GM13976 (cell line): ENCODE measurements around the gene NTNG2.

Experiments used
- DNase-seq: peaks from one replicate; pipeline ENCODE4 v3.0.0; 2012; ENCODE audit warnings: low spot score
- in situ Hi-C: fragments of 300-500 bp; cut with MboI; formaldehyde crosslinking; loops from one replicate; pipeline ENCODE4 v1.12.0; 2022; ENCODE audit warnings: low sequenced_read_pairs, mixed read lengths, inconsistent platforms; ENCODE audit not compliant: unreplicated experiment
- TF ChIP-seq, protein P1 (sequence below): IDR thresholded peaks from 2 replicates; pipeline ENCODE4 v1.5.1; 2012; ENCODE audit warnings: borderline replicate concordance, mild to moderate bottlenecking; ENCODE audit not compliant: insufficient read depth; ENCODE audit errors: extremely low read depth, missing control alignments, control extremely low read depth

The NTNG2 gene

DNA sequence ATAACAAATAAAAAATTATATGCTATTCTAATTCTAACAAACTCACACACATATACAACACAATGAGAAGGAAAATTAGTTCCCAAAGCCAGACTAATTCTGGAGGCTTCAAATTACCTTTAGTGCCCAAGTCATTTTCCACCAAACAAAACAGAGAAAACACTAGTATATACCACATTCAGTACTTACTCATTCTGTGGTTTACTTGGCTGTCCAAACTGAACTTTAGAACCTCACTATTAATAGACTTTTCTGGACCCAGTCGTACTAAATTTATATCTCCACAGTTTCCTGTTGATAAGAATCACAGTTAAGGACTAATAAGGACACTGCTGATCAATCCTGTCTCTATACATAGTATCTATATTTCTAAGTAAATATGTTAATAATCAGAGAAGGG lies 126.5 kb downstream of the NTNG2 start:
- TF ChIP-seq, protein P1, sequence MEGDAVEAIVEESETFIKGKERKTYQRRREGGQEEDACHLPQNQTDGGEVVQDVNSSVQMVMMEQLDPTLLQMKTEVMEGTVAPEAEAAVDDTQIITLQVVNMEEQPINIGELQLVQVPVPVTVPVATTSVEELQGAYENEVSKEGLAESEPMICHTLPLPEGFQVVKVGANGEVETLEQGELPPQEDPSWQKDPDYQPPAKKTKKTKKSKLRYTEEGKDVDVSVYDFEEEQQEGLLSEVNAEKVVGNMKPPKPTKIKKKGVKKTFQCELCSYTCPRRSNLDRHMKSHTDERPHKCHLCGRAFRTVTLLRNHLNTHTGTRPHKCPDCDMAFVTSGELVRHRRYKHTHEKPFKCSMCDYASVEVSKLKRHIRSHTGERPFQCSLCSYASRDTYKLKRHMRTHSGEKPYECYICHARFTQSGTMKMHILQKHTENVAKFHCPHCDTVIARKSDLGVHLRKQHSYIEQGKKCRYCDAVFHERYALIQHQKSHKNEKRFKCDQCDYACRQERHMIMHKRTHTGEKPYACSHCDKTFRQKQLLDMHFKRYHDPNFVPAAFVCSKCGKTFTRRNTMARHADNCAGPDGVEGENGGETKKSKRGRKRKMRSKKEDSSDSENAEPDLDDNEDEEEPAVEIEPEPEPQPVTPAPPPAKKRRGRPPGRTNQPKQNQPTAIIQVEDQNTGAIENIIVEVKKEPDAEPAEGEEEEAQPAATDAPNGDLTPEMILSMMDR = no peak
- DNase-seq = no peak
- in situ Hi-C loops = no loop called here

DNA sequence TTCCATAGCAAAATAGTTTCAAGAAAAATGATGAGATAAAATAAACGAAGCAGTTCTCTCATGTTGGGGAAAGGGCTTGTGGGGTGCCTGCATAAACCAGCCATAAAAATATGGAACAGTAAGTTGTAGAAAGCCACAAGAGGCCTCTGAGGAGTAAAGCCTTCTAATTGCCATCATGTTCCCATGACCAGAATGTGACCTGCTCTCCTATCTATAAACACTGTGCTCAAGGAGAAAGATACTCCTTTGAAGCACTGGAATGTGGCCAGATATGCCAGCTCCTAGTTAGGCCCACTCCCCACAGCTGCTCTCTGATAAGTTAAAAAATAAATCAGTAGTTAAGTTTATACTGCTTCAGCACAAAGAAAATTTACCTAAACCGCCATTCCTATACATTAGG lies 127.1 kb downstream of the NTNG2 start:
- DNase-seq = no peak
- TF ChIP-seq, protein P1 = no peak
- in situ Hi-C loops = no loop called here

DNA sequence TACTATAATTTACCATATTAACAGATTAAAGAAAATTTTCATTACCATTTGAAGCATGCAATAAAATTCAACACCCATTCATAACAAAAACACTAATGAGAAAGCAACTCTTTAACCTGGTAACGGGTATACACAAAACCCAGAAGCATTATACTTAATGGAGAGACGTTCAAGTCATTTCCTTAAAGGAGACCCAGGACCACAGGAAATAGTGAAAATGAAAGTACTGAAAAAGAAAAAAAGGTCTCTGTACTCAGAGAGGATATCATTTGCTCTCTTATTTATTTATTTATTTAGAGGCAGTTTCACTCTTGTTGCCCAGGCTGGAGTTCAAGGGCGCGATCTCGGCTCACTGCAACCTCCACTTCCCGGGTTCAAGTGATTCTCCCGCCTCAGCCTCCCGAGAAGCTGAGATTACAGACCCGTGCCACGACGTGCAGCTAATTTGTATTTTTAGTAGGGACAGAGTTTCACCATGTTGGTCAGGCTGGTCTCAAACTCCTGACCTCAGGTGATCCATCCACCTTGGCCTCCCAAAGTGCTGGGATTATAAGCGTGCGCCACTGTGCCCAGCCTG lies 131.4 kb downstream of the NTNG2 start:
- DNase-seq = peak; percentile 38
- in situ Hi-C loops = no loop called here
- TF ChIP-seq, protein P1 = no peak
